ENCODE results near the gene C2CD2.

DNA sequence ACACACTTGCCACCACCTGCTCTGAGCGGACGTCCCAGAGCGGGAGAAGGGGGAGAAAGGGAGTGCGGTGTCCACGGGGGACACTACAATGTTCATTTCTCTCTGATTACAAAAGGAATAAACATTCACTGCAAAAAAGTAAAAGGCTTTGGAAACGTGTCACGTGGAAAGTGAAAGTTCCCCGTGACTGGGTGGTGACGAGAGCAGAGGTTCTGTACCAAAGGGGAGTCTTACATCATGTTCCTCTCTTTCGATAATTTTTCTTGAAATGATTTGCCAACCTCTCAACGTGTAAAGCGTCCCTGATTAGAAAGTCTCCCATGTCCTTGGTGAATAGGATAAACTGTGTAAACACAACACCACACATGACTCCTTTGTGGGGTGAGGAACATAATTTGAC, 52.7 kb downstream of the C2CD2 start:
- TF ChIP-seq, protein P1, sequence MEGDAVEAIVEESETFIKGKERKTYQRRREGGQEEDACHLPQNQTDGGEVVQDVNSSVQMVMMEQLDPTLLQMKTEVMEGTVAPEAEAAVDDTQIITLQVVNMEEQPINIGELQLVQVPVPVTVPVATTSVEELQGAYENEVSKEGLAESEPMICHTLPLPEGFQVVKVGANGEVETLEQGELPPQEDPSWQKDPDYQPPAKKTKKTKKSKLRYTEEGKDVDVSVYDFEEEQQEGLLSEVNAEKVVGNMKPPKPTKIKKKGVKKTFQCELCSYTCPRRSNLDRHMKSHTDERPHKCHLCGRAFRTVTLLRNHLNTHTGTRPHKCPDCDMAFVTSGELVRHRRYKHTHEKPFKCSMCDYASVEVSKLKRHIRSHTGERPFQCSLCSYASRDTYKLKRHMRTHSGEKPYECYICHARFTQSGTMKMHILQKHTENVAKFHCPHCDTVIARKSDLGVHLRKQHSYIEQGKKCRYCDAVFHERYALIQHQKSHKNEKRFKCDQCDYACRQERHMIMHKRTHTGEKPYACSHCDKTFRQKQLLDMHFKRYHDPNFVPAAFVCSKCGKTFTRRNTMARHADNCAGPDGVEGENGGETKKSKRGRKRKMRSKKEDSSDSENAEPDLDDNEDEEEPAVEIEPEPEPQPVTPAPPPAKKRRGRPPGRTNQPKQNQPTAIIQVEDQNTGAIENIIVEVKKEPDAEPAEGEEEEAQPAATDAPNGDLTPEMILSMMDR (IDR thresholded peaks at IDR 0.05), result no peak
- no peak for TF ChIP-seq POLR2AphosphoS5 (IDR thresholded peaks at IDR 0.05)

All from prostate gland (tissue), 2 donors.